NT2/D1 (cell line): ENCODE data around the gene GOLGA1.

Experiments used
- YY1 ChIP-seq: IDR thresholded peaks from 2 replicates; pipeline ENCODE4 v1.6.1; 2011; ENCODE audit not compliant: insufficient read length, insufficient read depth
- ZNF274 ChIP-seq: IDR thresholded peaks from 2 replicates; pipeline ENCODE4 v1.6.1; 2011; ENCODE audit warnings: mild to moderate bottlenecking, low read depth, low read length

GRCh38 chr9:124899845-124900244 is 41.0 kb downstream of the GOLGA1 start:
- TF ChIP-seq YY1 (no peak), ZNF274 (no peak)
